ENCODE measurements around the gene MAGEB3.
"Not testable (repeated sequence)": the region's sequence is repeated elsewhere in the genome, so short reads cannot be mapped to it uniquely, and the experiment has no call there.

MAGEB3 gene, protein sequence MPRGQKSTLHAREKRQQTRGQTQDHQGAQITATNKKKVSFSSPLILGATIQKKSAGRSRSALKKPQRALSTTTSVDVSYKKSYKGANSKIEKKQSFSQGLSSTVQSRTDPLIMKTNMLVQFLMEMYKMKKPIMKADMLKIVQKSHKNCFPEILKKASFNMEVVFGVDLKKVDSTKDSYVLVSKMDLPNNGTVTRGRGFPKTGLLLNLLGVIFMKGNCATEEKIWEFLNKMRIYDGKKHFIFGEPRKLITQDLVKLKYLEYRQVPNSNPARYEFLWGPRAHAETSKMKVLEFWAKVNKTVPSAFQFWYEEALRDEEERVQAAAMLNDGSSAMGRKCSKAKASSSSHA

GRCh38 chrX:30230395-30230794 lies at the start of gene MAGEB3:
Gene MAGEB3, plus strand, starts transcription at chrX:30230657. Its CDS starts 5,268 bp downstream, at chrX:30235925.
- no peak for DNase-seq

DNA sequence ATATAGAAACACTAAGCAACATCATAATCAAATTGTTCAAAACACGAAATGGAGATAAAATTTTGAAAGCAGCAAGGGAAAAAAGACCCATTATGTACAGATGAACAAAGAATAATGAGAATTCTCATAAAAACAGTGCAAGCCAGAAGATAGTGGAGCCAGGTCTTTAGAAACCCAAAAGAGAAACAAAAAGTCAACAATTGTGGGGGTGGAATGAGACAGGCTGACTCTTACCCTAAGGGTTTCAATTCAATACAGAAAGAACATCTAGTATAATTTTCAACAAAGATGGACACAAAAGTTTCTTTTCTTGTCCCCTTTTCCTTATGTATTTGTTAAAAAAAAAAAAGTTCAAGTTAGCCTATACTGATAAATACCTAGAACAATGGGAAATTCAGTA lies 49.1 kb upstream of the MAGEB3 start:
- no peak for DNase-seq

DNA sequence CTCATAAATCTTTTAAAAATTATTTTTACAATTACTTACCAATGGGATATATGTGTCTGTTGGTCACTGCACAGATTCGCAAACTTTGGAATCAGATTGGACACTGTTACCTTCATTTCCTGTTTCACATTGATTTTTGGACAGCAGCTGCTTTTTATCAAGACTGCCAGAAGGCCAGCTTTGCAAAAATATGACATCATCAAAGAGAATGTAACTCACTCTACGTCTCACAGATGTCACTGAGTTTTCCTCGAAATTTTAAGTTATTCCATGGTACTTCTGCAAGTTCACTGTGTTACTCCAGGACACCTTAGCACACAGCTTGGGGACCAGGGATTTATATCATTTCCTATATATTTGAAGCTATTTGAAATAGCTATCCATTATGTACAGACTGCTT lies 46.9 kb upstream of the MAGEB3 start:
- DNase-seq = no peak

- DNase-seq = no peak
Measured at GRCh38 chrX:30190426-30190825, 40.0 kb upstream of the MAGEB3 start.

DNA sequence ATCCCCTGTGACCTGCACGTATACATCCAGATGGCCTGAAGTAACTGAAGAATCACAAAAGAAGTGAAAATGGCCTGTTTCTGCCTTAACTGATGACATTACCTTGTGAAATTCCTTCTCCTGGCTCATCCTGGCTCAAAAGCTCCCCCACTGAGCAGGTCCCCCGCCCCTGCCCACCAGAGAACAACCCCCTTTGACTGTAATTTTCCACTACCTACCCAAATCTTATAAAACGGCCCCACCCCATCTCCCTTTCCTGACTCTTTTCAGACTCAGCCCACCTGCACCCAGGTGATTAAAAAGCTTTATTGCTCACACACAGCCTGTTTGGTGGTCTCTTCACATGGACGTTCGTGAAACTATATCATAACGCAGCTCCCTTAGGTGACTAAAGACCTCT lies 36.5 kb upstream of the MAGEB3 start:
- not testable (repeated sequence) for DNase-seq

GRCh38 chrX:30196322-30196721 lies 34.1 kb upstream of the MAGEB3 start:
- no peak for DNase-seq

- DNase-seq = no peak
Measured at GRCh38 chrX:30212172-30212571, 18.3 kb upstream of the MAGEB3 start.

DNA sequence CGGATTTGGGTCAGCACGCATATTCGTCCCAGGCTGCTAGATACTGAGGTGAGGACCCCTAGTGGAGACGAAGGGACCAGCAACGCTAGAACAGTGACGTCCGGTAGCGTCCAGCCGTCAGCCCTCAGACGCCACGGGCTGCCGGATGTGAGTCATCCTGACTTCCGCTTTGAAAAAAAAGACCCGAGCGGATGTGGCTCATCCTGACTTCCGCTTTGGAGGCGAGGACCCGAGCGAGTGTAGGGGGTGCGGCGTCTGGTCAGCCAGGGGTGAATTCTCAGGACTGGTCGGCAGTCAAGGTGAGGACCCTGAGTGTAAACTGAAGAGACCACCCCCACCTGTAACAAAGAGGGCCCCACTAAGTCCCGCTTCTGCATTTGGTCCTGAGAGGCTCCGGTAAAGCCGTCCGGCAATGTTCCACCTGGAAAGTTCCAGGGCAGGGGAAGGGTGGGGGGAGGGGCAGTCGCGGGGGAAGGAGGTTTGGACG lies 15.1 kb upstream of the MAGEB3 start, which contains the start of gene MAGEB2:
Gene MAGEB2 (plus strand): TSS at position 207 of the 487 bp plus-strand sequence. CDS start 3,018 bp downstream, outside the sequence.
- DNase-seq = no peak

DNA sequence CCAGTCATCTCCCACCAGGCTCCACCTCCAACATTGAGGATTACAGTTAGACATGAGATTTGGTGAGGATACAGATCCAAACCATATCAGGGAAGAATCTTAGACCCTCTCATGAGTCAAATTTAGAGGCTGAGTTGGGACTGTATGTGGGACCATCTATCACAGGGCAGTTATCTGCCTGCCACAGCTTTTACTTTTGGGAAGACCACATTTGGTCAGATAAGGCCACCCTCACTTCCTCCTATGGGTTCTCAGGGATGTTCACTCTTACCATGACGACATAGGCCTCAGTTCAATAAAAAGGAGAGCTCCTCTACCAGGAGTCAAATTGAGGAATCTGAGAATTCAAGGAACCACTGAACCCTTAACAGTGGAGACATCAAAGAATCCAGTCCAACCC lies 13.0 kb upstream of the MAGEB3 start:
- no peak for DNase-seq

DNA sequence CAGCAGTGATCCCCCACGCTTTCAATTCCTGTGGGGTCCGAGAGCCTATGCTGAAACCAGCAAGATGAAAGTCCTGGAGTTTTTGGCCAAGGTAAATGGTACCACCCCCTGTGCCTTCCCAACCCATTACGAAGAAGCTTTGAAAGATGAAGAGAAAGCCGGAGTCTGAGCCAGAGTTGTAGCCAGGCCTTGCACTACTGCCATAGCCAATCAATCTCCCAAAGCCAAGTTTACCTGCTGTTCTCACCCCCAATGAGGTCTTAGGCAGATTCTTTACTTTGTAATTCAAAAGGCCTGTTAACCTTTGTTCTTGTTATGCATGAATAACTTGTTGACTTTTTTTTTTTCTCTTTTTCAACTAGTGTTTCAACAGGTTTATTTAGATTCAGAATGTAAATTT lies 11.1 kb upstream of the MAGEB3 start:
- no peak for DNase-seq

DNA sequence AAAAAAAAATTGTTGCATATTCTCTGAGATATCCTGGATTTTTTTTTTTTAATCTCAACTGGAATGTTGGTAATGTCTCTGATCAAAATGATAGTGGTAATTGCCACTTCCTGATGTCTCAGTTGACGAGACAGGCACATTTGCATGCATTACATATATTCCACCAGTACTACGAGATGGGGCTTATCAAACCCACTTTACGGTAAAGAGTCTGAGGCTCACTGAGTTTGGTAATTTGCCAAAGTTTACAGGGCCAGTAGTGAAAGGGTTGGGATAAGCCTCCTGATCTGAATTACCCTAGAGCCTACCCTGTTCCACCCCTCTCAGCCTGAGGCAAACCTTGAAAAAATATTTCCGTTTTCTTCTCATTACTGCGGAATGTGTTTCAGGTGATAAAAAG lies 9.8 kb upstream of the MAGEB3 start:
- no peak for DNase-seq

DNA sequence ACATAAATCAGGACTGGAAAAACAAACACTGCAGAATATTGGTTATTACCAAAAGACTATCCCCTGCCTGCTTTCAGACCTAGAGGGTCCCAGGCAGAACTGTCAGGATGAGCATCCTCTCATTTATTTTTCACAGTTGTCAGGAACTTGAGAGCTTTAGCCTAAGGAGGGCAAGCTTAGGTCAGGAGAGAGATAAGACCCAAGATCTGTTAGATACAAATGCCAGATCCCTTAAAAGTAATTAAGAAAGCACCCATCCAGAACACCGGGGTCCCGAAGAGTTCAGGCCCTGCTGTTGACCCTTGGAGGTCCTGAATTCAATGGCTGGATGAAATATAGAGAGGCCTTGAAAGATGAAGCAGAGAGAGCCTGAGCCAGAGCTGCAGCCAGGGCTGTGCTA lies 5.9 kb upstream of the MAGEB3 start:
- no peak for DNase-seq

- DNase-seq = no peak
Measured at GRCh38 chrX:30228526-30228925, 1.9 kb upstream of the MAGEB3 start.

- DNase-seq = no peak
Measured at GRCh38 chrX:30241724-30242415, 11.4 kb downstream of the MAGEB3 start, which contains the start of gene MAGEB4. Gene MAGEB4, plus strand, starts transcription at chrX:30242000. Its CDS starts 136 bp downstream, at chrX:30242136.

GRCh38 chrX:30246769-30247489 lies 16.5 kb downstream of the MAGEB3 start, which contains the start of gene MAGEB1:
Gene MAGEB1, plus strand, starts transcription at chrX:30247146. Its CDS starts 3,348 bp downstream, at chrX:30250494.
- no peak for DNase-seq

DNA sequence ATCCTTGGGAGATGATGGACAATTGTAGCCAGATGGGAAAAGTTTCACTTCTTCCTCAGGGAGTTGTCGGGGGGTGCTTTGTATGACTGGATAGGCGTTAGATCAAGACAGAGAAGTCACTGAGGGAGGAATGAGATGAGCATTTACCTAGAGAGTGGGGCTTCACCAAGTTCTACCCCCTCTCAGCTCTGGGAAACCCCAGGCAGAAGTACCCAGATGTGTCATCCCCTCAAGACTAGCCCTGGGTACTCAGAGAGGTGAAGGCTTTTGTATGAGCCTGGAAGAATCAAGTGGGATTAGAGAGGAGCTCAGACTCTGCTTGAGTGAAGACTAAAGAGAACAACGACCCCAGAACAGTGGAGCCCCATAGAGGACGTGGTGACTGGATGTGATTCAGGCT lies 18.4 kb downstream of the MAGEB3 start:
- DNase-seq = no peak

DNA sequence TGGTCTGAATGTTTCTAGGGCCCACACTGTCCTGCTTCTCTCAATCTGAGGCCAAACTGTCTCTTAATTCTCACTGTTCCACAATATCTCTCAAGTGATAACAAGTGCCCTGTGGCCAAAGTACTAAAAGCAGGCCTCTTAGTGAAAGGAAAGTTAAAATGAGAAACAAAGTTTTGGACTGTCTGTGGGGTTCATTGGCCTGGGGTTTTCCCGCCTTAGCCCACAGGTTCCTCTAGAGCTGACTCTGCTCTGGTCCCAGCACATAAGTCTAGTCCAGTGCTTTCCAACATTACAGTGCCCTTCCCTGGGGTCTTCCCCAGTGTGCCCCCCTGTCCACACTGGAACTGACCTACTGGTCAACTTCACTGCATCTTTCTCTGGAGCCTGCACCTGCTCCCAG lies 22.8 kb downstream of the MAGEB3 start:
- no peak for DNase-seq

GRCh38 chrX:30259927-30260326 lies 29.5 kb downstream of the MAGEB3 start:
- DNase-seq = no peak

- no peak for DNase-seq
Measured at GRCh38 chrX:30261012-30261411, 30.6 kb downstream of the MAGEB3 start.

- no peak for DNase-seq
Measured at GRCh38 chrX:30262763-30263162, 32.3 kb downstream of the MAGEB3 start.

- DNase-seq = no peak
Measured at GRCh38 chrX:30270639-30271038, 40.2 kb downstream of the MAGEB3 start.

DNA sequence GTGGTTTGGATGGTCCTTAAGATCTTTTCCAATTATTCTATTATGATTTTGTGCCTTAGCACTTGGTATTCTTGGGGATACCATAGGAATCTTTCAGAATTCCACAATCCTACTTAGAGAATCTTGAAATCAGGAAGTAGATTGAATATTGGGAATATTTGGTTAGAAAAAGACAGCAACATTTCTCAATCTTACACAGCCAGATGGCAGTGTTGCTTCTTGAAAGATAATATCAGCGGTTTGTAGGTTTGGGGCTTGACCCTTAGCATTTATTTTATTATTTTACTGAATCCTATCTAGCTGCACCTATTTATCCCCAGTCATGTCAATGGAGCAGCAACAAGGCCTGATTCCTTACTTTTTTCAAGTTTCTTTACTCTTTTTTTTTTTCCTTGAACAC lies 45.0 kb downstream of the MAGEB3 start:
- no peak for DNase-seq

GRCh38 chrX:30278365-30278764 lies 47.9 kb downstream of the MAGEB3 start:
- no peak for DNase-seq

Measured in NCI-H187 treated with DMSO at 0.1 percent for 48 hours (cell line).